Activated CD4-positive, alpha-beta T cell treated with anti-CD3 and anti-CD28 coated beads, Interleukin-2, Interleukin-4, amounts not matched to agents 100 ng/mL and 50 ng/mL, durations not matched to agents 16 hours and 8 hours (primary cell): ENCODE measurements around the gene CDKN3.
"Not testable (repeated sequence)": the region's sequence is repeated elsewhere in the genome, so short reads cannot be mapped to it uniquely, and the experiment has no call there.

Experiments used
- DNase-seq: peaks from one replicate; pipeline ENCODE4 v3.0.0-alpha.2; 2020; ENCODE audit warnings: low spot score

Gene CDKN3

GRCh38 chr14:54370323-54371198 is 26.2 kb upstream of the CDKN3 start:
- no peak for DNase-seq

GRCh38 chr14:54374117-54374884 is 22.5 kb upstream of the CDKN3 start:
- no peak for DNase-seq

DNA sequence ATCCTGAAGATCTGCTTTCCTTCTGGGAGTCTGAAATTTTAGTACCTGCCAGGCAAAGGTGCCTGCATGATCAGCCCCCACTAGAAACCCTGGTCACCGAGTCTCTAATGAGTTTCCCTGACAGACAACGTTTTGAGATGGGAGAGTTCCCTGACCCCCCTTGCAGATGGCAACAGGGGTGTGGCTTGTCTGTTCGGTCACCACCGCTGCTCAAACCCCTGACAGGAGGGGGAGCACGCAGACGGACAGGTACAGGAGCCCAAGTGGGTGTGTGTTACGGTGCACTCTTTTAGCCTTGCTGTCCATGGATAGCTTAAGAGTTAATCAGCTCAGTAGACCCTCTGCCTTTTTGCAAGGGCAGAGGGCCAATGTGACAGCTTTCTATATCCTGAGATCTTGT is 19.3 kb upstream of the CDKN3 start:
- DNase-seq = no peak

- DNase-seq = not testable (repeated sequence)
Measured at GRCh38 chr14:54378893-54379292, 17.9 kb upstream of the CDKN3 start.

DNA sequence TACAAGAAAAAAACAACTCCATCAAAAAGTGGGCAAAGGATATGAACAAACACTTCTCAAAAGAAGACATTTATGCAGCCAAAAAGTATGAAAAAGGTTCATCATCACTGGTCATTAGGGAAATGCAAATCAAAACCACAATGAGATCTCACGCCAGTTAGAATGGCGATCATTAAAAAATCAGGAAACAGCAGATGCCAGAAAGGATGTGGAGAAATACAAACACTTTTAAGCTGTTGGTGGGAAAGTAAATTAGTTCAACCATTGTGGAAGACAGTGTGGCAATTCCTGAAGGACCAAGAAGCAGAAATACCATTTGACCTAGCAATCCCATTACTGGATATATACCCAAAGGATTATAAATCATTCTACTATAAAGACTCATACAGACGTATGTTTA is 16.2 kb upstream of the CDKN3 start:
- DNase-seq = not testable (repeated sequence)

GRCh38 chr14:54381821-54382220 is 15.0 kb upstream of the CDKN3 start:
- DNase-seq = no peak

GRCh38 chr14:54383835-54384234 is 13.0 kb upstream of the CDKN3 start:
- DNase-seq = no peak

DNA sequence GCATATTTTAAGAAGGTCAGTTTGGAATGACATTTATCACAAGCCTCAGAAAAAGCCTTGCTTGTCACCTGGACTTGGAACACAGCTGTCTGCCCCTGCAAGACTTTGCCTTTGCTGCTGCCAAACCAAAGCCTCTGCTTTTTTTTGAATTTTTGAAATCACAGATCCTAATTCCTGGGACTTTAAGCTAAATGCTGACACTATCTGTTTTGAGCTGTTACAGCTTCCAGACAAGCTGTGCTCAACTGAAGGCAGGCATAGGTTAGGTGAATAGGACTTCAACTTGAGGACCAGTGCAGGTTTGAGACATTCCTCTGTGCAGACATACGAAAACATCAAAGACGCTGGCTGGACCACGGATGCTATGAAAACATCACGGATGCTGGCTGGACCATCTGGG is 11.3 kb upstream of the CDKN3 start:
- DNase-seq = no peak

- no peak for DNase-seq
Measured at GRCh38 chr14:54387328-54387727, 9.5 kb upstream of the CDKN3 start.

GRCh38 chr14:54392131-54392859 is 4.5 kb upstream of the CDKN3 start:
- DNase-seq = no peak

DNA sequence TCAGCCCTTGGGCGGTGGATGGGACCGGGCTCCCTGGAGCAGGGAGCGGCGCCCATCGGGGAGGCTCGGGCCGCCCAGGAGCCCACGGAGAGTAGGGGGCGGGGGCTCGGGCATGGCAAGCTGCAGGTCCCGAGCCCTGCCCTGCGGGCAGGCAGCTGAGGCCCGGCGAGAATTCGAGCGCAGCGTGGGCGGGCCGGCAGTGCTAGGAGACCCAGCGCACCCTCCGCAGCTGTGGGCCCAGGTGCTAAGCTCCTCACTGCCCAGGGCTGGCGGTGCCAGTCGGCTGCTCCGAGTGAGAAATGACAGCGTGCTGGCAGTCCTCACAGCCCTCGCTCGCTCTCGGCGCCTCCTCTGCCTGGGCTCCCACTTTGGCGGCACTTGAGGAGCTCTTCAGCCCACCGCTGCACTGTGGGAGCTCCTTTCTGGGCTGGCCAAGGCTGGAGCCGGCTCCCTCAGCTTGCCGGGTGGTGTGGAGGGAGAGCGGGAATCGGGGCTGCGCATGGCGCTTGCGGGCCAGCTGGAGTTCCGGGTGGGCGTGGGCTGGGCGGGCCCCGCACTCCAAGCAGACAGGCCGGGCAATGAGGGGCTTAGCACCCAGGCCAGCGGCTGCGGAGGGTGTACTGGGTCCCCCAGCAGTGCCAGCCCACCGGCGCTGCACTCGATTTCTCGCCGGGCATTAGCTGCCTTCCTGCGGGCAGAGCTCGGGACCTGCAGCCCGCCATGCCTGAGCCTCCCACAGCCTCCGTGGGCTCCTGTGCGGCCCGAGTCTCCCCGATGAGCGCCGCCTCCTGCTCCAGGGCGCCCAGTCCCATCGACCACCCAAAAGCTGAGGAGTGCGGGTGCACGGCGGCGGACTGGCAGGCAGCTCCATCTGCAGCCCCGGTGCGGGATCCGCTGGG is 3.6 kb upstream of the CDKN3 start:
- DNase-seq = not testable (repeated sequence)

DNA sequence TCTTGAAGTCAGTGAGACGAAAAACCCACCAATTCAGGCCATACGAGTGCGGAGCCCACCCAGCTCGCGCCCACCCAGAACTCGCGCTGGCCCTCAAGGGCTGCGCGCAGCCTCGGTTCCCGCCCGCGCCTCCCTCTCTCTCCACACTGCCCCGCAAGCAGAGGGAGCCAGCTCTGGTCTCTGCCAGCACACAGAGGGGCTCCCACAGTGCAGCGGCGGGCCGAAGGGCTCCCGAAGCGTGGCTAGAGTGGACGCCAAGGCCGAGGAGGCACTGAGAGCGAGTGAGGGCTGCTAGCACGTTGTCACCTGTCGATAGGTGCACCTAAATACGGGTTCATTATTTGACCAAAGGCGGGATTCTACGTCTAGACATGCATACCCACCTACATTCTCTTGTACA is 2.2 kb upstream of the CDKN3 start:
- no peak for DNase-seq

DNA sequence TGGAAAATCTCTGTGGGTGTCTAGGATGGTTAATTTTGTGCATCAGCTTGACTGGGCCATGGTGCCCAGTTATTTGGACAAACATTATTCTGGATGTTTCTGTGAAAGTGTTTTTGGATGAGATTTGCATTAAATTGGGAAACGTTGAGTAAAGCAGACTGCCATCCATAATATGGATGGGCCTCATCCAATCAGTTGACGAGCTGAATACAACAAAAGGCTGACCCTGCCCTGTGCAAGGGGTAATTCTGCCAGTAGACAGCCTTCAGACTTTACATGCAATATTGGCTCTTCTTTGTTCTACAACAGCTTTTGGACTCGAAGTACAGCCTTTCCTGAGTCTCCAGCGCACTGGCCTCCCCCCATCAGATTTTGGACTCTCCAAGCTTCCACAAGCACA is 1.5 kb upstream of the CDKN3 start:
- DNase-seq = no peak

- DNase-seq = no peak
Measured at GRCh38 chr14:54395716-54396115, 1.1 kb upstream of the CDKN3 start.

DNA sequence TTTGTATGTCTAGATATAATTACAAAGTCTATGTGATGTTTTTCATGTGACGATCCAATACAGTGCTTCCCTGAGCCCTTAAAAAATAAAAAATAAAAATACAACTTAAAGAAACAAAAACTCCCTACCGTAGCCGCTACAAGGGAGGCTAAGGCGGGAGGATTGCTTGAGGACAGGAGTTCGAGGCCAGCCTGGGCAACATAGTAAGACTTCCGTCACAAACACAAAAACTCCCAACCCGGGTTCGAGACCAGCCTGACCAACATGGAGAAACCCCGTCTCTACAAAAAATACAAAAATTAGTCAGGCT is 669 bp upstream of the CDKN3 start:
- no peak for DNase-seq

GRCh38 chr14:54399560-54399959 is 2.8 kb downstream of the CDKN3 start:
- DNase-seq = no peak

GRCh38 chr14:54403401-54404005 is 6.7 kb downstream of the CDKN3 start:
- DNase-seq = not testable (repeated sequence)

- DNase-seq = no peak
Measured at GRCh38 chr14:54410215-54410614, 13.4 kb downstream of the CDKN3 start.

- no peak for DNase-seq
Measured at GRCh38 chr14:54411371-54411770, 14.6 kb downstream of the CDKN3 start.

GRCh38 chr14:54420478-54421142 is 23.8 kb downstream of the CDKN3 start:
- no peak for DNase-seq

DNA sequence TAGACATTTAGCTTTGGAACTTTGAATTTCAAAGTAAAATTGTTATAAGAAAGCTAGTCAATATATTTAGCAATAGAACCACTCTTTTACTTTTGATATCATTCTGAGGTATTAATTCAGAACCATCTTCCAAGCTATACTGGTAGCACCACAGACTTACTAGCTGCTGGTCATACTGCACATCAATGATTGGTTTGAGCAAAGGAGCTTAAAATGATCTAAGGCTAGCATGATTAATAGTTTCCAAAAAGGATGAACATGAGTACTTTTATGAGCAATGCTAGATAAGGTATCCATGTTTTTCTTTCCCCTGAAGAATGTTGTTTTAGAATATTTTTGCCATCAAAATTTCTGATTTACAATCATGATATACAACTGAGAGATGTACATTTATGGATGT is 27.2 kb downstream of the CDKN3 start:
- DNase-seq = no peak
